Ishikawa (cell line): ENCODE data around the gene EIF2A.

Source experiments
- CEBPB ChIP-seq: IDR thresholded peaks from 2 replicates; pipeline ENCODE4 v1.6.1; 2012
- CREB1 ChIP-seq: IDR thresholded peaks from 2 replicates; pipeline ENCODE4 v1.6.1; 2012; ENCODE audit warnings: low read depth
- EGR1 ChIP-seq: IDR thresholded peaks from 2 replicates; pipeline ENCODE4 v1.6.1; 2012
- EP300 ChIP-seq: IDR thresholded peaks from 2 replicates; pipeline ENCODE4 v1.6.1; 2012; ENCODE audit warnings: borderline replicate concordance
- FOXM1 ChIP-seq: IDR thresholded peaks from 2 replicates; pipeline ENCODE4 v1.6.1; 2012; ENCODE audit warnings: low read depth, borderline replicate concordance
- MAX ChIP-seq: IDR thresholded peaks from 2 replicates; pipeline ENCODE4 v1.6.1; 2012
- NFIC ChIP-seq: IDR thresholded peaks from 2 replicates; pipeline ENCODE4 v1.6.1; 2012
- RAD21 ChIP-seq: IDR thresholded peaks from 2 replicates; pipeline ENCODE4 v1.6.1; 2012; ENCODE audit warnings: low read depth
- TAF1 ChIP-seq: IDR thresholded peaks from 2 replicates; pipeline ENCODE4 v1.6.1; 2012; ENCODE audit warnings: low read depth, mild to moderate bottlenecking
- TCF12 ChIP-seq: IDR thresholded peaks from 2 replicates; pipeline ENCODE4 v1.6.1; 2012; ENCODE audit warnings: low read depth
- TEAD4 ChIP-seq: IDR thresholded peaks from 2 replicates; pipeline ENCODE4 v1.6.1; 2012
- USF1 ChIP-seq: IDR thresholded peaks from 2 replicates; pipeline ENCODE4 v1.6.1; 2012
- YY1 ChIP-seq: IDR thresholded peaks from 2 replicates; pipeline ENCODE4 v1.6.1; 2012; ENCODE audit warnings: low read depth
- ZBTB7A ChIP-seq: IDR thresholded peaks from 2 replicates; pipeline ENCODE4 v1.6.1; 2012; ENCODE audit warnings: low read depth
- TF ChIP-seq, protein P1 (sequence below): IDR thresholded peaks from 2 replicates; pipeline ENCODE4 v1.6.1; 2012; ENCODE audit warnings: low read depth, mild to moderate bottlenecking

Gene EIF2A

DNA sequence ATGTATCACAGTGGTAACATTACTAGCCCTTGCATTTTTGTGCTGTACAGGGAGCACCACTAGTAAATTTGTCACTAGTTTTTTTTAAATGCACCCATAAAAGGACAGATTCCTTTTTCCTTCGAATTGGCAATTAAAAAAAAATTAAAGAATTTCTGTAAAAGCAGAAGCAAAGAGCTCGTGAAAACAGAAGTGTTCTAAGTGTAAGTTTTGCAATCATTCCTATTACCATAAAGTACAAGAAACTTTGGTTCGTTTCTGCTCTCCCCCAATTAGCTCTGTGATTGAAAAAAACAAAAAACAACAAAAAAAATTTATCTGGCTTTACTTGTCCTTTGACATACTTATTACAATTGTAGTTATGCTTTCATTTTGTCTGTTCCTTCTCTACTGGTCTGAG is 5.6 kb upstream of the EIF2A start:
- TF ChIP-seq TAF1, result no peak
- TF ChIP-seq NFIC, result no peak
- TF ChIP-seq, protein P1, sequence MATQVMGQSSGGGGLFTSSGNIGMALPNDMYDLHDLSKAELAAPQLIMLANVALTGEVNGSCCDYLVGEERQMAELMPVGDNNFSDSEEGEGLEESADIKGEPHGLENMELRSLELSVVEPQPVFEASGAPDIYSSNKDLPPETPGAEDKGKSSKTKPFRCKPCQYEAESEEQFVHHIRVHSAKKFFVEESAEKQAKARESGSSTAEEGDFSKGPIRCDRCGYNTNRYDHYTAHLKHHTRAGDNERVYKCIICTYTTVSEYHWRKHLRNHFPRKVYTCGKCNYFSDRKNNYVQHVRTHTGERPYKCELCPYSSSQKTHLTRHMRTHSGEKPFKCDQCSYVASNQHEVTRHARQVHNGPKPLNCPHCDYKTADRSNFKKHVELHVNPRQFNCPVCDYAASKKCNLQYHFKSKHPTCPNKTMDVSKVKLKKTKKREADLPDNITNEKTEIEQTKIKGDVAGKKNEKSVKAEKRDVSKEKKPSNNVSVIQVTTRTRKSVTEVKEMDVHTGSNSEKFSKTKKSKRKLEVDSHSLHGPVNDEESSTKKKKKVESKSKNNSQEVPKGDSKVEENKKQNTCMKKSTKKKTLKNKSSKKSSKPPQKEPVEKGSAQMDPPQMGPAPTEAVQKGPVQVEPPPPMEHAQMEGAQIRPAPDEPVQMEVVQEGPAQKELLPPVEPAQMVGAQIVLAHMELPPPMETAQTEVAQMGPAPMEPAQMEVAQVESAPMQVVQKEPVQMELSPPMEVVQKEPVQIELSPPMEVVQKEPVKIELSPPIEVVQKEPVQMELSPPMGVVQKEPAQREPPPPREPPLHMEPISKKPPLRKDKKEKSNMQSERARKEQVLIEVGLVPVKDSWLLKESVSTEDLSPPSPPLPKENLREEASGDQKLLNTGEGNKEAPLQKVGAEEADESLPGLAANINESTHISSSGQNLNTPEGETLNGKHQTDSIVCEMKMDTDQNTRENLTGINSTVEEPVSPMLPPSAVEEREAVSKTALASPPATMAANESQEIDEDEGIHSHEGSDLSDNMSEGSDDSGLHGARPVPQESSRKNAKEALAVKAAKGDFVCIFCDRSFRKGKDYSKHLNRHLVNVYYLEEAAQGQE, result no peak
- no peak for TF ChIP-seq EP300
- TF ChIP-seq YY1, result no peak
- no peak for TF ChIP-seq CREB1

GRCh38 chr3:150543128-150543527 is 3.5 kb upstream of the EIF2A start:
- no peak for TF ChIP-seq ZBTB7A
- no peak for TF ChIP-seq MAX
- no peak for TF ChIP-seq USF1
- TF ChIP-seq TEAD4, result no peak
- no peak for TF ChIP-seq TCF12
- no peak for TF ChIP-seq CREB1

DNA sequence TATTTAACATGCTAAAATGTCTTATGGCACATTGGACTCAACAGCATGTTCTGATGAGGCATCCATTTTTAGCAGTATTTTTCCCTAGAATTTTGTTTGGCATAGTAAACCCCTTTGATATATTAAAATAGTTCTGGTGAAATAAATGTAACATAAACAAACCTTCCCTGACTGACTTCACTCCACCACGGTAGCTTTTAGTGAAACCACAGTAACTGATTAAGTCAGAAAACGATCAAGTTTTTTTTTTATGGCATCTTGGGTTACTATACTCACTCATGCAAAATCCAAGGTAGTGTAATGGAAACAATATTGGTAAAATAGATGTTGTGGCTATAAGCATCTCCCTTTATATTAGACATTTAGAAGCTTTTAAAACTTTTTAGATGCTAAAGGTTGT is 3.1 kb upstream of the EIF2A start:
- no peak for TF ChIP-seq MAX
- no peak for TF ChIP-seq FOXM1
- TF ChIP-seq TCF12, result no peak
- TF ChIP-seq, protein P1, result no peak
- TF ChIP-seq ZBTB7A, result no peak
- no peak for TF ChIP-seq EGR1
- TF ChIP-seq YY1, result no peak
- TF ChIP-seq TAF1, result no peak
- no peak for TF ChIP-seq CREB1
- TF ChIP-seq USF1, result no peak
- no peak for TF ChIP-seq NFIC
- TF ChIP-seq RAD21, result no peak
- no peak for TF ChIP-seq EP300

- TF ChIP-seq CEBPB (no peak), EP300 (no peak), MAX (no peak), ZBTB7A (no peak), YY1 (no peak), TEAD4 (no peak), EGR1 (no peak), RAD21 (no peak), TCF12 (no peak)
- TF ChIP-seq, protein P1, result no peak
Observed at GRCh38 chr3:150544041-150544440, 2.5 kb upstream of the EIF2A start.

- no peak for TF ChIP-seq CEBPB
- no peak for TF ChIP-seq TEAD4
- no peak for TF ChIP-seq TAF1
- no peak for TF ChIP-seq YY1
- TF ChIP-seq TCF12, result no peak
- TF ChIP-seq FOXM1, result no peak
- TF ChIP-seq EP300, result no peak
- no peak for TF ChIP-seq NFIC
Observed at GRCh38 chr3:150544726-150545125, 1.9 kb upstream of the EIF2A start.
